Activated T-helper 1 cell treated with anti-CD3 and anti-CD28 coated beads, Interleukin-2, amount 50 U/mL, for 16 hours (primary cell): Measurements from ENCODE around the gene PCDHGA7.
"Not testable (repeated sequence)": the region's sequence is repeated elsewhere in the genome, so short reads cannot be mapped to it uniquely, and the experiment has no call there.

Source experiments
- DNase-seq, 2 donors: peaks; one replicate each; pipeline ENCODE4 v3.0.0-alpha.2; 2020; ENCODE audit warnings: low read depth in 1 of 2, low spot score in 1 of 2

PCDHGA7 gene

GRCh38 chr5:141382469-141383294 is at the start of gene PCDHGA7:
Gene PCDHGA7, plus strand, starts transcription at chr5:141382742. Its CDS starts 158 bp downstream, at chr5:141382900.
- DNase-seq, result no peak

- no peak for DNase-seq
Measured at GRCh38 chr5:141338538-141339306, 43.8 kb upstream of the PCDHGA7 start, which contains the start of gene PCDHGA2. Gene PCDHGA2, plus strand, starts transcription at chr5:141338760.

GRCh38 chr5:141340781-141341354 is 41.7 kb upstream of the PCDHGA7 start:
- DNase-seq, result not testable (repeated sequence)

- no peak for DNase-seq
Measured at GRCh38 chr5:141342773-141343172, 39.8 kb upstream of the PCDHGA7 start.

GRCh38 chr5:141343242-141343952 is 39.1 kb upstream of the PCDHGA7 start, which contains the start of gene PCDHGA3:
Gene PCDHGA3, plus strand, starts transcription at chr5:141343829. Its CDS starts 205 bp downstream, at chr5:141344034.
- no peak for DNase-seq

- no peak for DNase-seq
Measured at GRCh38 chr5:141343953-141344463, 38.5 kb upstream of the PCDHGA7 start.

GRCh38 chr5:141345327-141345726 is 37.2 kb upstream of the PCDHGA7 start:
- no peak for DNase-seq

GRCh38 chr5:141346017-141346416 is 36.5 kb upstream of the PCDHGA7 start:
- DNase-seq, result not testable (repeated sequence)

- DNase-seq, result no peak
Measured at GRCh38 chr5:141349917-141350619, 32.5 kb upstream of the PCDHGA7 start, which contains the start of gene PCDHGB1. Gene PCDHGB1, plus strand, starts transcription at chr5:141350099. Its CDS starts 162 bp downstream, at chr5:141350261.

GRCh38 chr5:141351591-141351990 is 31.0 kb upstream of the PCDHGA7 start:
- no peak for DNase-seq

- no peak for DNase-seq
Measured at GRCh38 chr5:141354900-141355469, 27.6 kb upstream of the PCDHGA7 start, which contains the start of gene PCDHGA4. Gene PCDHGA4, plus strand, starts transcription at chr5:141355021. Its CDS starts 87 bp downstream, at chr5:141355108.

GRCh38 chr5:141355641-141356040 is 26.9 kb upstream of the PCDHGA7 start:
- no peak for DNase-seq

- no peak for DNase-seq
Measured at GRCh38 chr5:141356133-141356532, 26.4 kb upstream of the PCDHGA7 start.

GRCh38 chr5:141356950-141357349 is 25.6 kb upstream of the PCDHGA7 start:
- no peak for DNase-seq

- no peak for DNase-seq
Measured at GRCh38 chr5:141359790-141360426, 22.6 kb upstream of the PCDHGA7 start, which contains the start of gene PCDHGB2. Gene PCDHGB2, plus strand, starts transcription at chr5:141359994. Its CDS starts 142 bp downstream, at chr5:141360136.

GRCh38 chr5:141360685-141361084 is 21.9 kb upstream of the PCDHGA7 start:
- DNase-seq, result no peak

- no peak for DNase-seq
Measured at GRCh38 chr5:141362719-141363118, 19.8 kb upstream of the PCDHGA7 start.

GRCh38 chr5:141363952-141364660 is 18.4 kb upstream of the PCDHGA7 start, which contains the start of gene PCDHGA5:
Gene PCDHGA5, plus strand, starts transcription at chr5:141364162. Its CDS starts 169 bp downstream, at chr5:141364331.
- DNase-seq, result no peak
